ENCODE results near the gene TPM2. TPM values are rescaled to one million over a fixed set of nuclear protein-coding genes. Genes with fewer than 3 reads are reported as not detected.

Gene TPM2
- total RNA-seq, 1 experiment from 2014 or later = 544 TPM

DNA sequence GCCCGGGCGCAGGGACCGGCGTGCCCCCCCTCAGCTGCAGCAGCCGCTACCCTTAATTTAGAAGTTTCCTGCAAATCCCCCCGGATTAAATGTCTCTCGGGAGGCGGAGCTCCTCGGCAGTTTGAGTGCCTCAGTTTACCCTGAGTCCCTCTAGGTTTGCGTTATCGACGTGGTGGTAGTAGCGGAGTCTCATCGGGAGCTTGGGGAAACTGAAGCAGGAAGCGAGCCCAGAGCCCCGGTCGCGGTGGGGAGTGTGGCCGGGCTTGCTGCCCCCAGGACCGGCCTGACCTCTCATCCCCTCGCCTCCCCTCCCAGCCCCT, 529 bp upstream of the TPM2 start:
- intact Hi-C loops (cut with micrococcal nuclease; ENCODE audit: unreplicated experiment) (loop anchor here (5.0 kb wide), 1 partner anchor 33 kb away; the partner anchor contains the start of genes CCDC107 and RMRP), in situ Hi-C loops (cut with HindIII; ENCODE audit: low pct_unique_long_range_greater_than_20kb, low sequenced_read_pairs) (no loop called here)
- ChIA-PET CTCF (interaction anchor here (0.6 to 1.8 kb wide), 5 partner anchors 15 to 40 kb away, joined by 3 to 6 read pairs (median 4); partner anchors contain the start of genes ARHGEF39, CCDC107 and RMRP), POLR2A (interaction anchor here (0.5 to 1.5 kb wide), 5 partner anchors 15 to 198 kb away, joined by 3 to 8 read pairs (median 6); no protein-coding TSS in a partner anchor)
- BruUV-seq (replicated peaks) = no TSS peak
- Histone ChIP-seq H3K27ac (ENCODE audit: low read length) (peak overlapping the region; percentile 89), H3K27me3 (ENCODE audit: control insufficient read depth, insufficient read depth, low read length) (no peaks in the 10 kb centered on the region), H3K4me1 (ENCODE audit: control insufficient read depth, insufficient read depth, low read length) (peaks cover 31% of the 10 kb centered on the region), H3K36me3 (ENCODE audit: control insufficient read depth, insufficient read depth, low read length) (peaks cover 10% of the 10 kb centered on the region; the same call in 1 of the 2 replicates), H3K4me3 (ENCODE audit: low read depth in 2 of 2, low read length in 2 of 2) (peak overlapping the region; percentile 71 to 89), H3K9me3 (ENCODE audit: control insufficient read depth, insufficient read depth, low read depth, low read length) (no peaks in the 10 kb centered on the region)
- no peak; the same call in 1 of the 2 replicates for TF ChIP-seq SIN3A (IDR thresholded peaks at IDR 0.05; ENCODE audit: borderline replicate concordance, insufficient read depth, low read depth, low read length)
- no peak for TF ChIP-seq POLR2AphosphoS5 (IDR thresholded peaks at IDR 0.05; ENCODE audit: low read depth, low read length)
- TF ChIP-seq, protein P1, sequence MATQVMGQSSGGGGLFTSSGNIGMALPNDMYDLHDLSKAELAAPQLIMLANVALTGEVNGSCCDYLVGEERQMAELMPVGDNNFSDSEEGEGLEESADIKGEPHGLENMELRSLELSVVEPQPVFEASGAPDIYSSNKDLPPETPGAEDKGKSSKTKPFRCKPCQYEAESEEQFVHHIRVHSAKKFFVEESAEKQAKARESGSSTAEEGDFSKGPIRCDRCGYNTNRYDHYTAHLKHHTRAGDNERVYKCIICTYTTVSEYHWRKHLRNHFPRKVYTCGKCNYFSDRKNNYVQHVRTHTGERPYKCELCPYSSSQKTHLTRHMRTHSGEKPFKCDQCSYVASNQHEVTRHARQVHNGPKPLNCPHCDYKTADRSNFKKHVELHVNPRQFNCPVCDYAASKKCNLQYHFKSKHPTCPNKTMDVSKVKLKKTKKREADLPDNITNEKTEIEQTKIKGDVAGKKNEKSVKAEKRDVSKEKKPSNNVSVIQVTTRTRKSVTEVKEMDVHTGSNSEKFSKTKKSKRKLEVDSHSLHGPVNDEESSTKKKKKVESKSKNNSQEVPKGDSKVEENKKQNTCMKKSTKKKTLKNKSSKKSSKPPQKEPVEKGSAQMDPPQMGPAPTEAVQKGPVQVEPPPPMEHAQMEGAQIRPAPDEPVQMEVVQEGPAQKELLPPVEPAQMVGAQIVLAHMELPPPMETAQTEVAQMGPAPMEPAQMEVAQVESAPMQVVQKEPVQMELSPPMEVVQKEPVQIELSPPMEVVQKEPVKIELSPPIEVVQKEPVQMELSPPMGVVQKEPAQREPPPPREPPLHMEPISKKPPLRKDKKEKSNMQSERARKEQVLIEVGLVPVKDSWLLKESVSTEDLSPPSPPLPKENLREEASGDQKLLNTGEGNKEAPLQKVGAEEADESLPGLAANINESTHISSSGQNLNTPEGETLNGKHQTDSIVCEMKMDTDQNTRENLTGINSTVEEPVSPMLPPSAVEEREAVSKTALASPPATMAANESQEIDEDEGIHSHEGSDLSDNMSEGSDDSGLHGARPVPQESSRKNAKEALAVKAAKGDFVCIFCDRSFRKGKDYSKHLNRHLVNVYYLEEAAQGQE (IDR thresholded peaks at IDR 0.05; ENCODE audit: insufficient read depth in 1 of 2, low read depth in 2 of 2, low read length in 1 of 2) = no peak
- TF ChIP-seq, protein P2, sequence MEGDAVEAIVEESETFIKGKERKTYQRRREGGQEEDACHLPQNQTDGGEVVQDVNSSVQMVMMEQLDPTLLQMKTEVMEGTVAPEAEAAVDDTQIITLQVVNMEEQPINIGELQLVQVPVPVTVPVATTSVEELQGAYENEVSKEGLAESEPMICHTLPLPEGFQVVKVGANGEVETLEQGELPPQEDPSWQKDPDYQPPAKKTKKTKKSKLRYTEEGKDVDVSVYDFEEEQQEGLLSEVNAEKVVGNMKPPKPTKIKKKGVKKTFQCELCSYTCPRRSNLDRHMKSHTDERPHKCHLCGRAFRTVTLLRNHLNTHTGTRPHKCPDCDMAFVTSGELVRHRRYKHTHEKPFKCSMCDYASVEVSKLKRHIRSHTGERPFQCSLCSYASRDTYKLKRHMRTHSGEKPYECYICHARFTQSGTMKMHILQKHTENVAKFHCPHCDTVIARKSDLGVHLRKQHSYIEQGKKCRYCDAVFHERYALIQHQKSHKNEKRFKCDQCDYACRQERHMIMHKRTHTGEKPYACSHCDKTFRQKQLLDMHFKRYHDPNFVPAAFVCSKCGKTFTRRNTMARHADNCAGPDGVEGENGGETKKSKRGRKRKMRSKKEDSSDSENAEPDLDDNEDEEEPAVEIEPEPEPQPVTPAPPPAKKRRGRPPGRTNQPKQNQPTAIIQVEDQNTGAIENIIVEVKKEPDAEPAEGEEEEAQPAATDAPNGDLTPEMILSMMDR (IDR thresholded peaks at IDR 0.05) = no peak
- no peak for TF ChIP-seq TCF7L2 (IDR thresholded peaks at IDR 0.05; ENCODE audit: low read depth, low read length)
- DNase-seq (ENCODE audit: low read depth, low spot score) (no peak), ATAC-seq (no peak)

DNA sequence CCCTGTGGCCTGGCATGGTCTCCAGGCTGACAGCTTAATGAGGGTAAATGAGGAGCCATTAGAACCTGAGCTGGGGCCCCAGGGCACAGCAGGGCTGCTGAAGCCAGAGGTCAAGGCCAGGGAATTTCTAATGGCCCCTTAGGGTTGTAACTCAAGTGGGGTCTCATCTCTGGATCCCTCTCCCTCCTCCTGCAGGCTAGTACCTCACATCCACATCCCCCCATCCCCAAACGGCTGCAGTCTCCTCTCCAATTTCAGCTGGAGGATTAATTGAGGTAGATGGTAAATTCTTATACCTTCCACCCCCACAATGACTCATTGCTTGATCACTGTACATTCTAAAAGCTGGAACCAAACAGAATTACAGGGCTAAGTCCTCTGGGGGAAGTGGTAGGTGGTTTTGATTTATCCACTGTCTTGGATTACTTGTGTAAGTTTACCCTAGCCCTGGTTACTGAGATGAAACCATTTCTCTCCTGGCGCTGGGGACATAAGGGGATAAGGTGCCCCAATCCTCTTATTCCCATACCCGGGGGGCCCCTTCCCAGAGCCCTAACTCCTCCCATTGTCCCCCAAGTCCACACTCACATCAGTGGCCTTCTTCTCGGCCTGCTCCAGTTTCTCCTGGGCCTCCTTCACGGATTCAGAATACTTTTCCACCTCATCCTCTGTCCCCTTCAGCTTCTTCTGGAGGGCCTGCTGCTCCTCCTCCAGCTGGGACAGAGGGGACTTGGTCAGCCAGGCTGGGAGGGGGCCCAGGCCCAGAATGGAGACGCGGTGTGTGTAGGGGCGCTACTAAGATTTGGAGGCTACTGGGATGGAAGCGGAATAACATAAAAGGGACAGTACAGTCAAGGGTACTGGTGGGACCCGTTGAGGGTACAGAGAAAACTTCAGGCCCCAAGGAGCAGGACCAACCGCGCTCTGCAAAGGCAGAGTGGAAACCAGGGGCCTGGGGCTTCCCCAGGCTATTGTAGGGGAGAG, 875 bp downstream of the TPM2 start:
- POLR2A ChIA-PET = interaction anchor here (0.6 to 0.7 kb wide), 5 partner anchors 23 to 480 kb away, joined by 3 to 11 read pairs (median 7); partner anchors contain the start of genes CCDC107 and TLN1
- H3K36me3 ChIP-seq (ENCODE audit: control insufficient read depth, insufficient read depth, low read length) = peaks cover 10% of the 10 kb centered on the region; the same call in 1 of the 2 replicates
- no peak for TF ChIP-seq TCF7L2 (IDR thresholded peaks at IDR 0.05; ENCODE audit: low read depth, low read length)
- TF ChIP-seq SIN3A (IDR thresholded peaks at IDR 0.05; ENCODE audit: borderline replicate concordance, insufficient read depth, low read depth, low read length) = no peak
- TF ChIP-seq POLR2AphosphoS5 (IDR thresholded peaks at IDR 0.05; ENCODE audit: low read depth, low read length) = no peak
- TF ChIP-seq, protein P2 (IDR thresholded peaks at IDR 0.05) = no peak
- TF ChIP-seq, protein P1 (IDR thresholded peaks at IDR 0.05; ENCODE audit: insufficient read depth in 1 of 2, low read depth in 2 of 2, low read length in 1 of 2) = no peak
- H3K4me1 ChIP-seq (ENCODE audit: control insufficient read depth, insufficient read depth, low read length) = peaks cover 31% of the 10 kb centered on the region
- ATAC-seq = no peak; the same call in 1 of the 2 replicates
- peak overlapping the region; percentile 93 for H3K27ac ChIP-seq (ENCODE audit: low read length)
- in situ Hi-C loops (cut with HindIII; ENCODE audit: low pct_unique_long_range_greater_than_20kb, low sequenced_read_pairs) (no loop called here), intact Hi-C loops (cut with micrococcal nuclease; ENCODE audit: unreplicated experiment) (no loop called here)
- H3K27me3 ChIP-seq (ENCODE audit: control insufficient read depth, insufficient read depth, low read length) = no peaks in the 10 kb centered on the region
- H3K4me3 ChIP-seq (ENCODE audit: low read depth in 2 of 2, low read length in 2 of 2) = peak overlapping the region; percentile 71 to 89
- TSS peak; percentile 75 for BruUV-seq (replicated peaks)
- H3K9me3 ChIP-seq (ENCODE audit: control insufficient read depth, insufficient read depth, low read depth, low read length) = no peaks in the 10 kb centered on the region
- CTCF ChIA-PET = interaction anchor here (0.6 to 1.0 kb wide), 3 partner anchors 23 to 42 kb away, joined by 3 to 6 read pairs (median 4); no protein-coding TSS in a partner anchor
- DNase-seq (ENCODE audit: low read depth, low spot score) = no peak

Data from Panc1 (cell line).